ENCODE results near the gene GLDC.

The GLDC gene

GRCh38 chr9:6525326-6526045 is 120.0 kb downstream of the GLDC start:
- no peak for FAIRE-seq
- DNase-seq (ENCODE audit: insufficient read length, low spot score): no peak

GRCh38 chr9:6522263-6522662 is 123.3 kb downstream of the GLDC start:
- FAIRE-seq: no peak
- DNase-seq (ENCODE audit: insufficient read length, low spot score): no peak

- FAIRE-seq (no peak), DNase-seq (ENCODE audit: insufficient read length, low spot score) (no peak)
Measured at GRCh38 chr9:6512085-6512657, 133.4 kb downstream of the GLDC start.

GRCh38 chr9:6506571-6506970 is 139.0 kb downstream of the GLDC start:
- no peak for FAIRE-seq
- DNase-seq (ENCODE audit: insufficient read length, low spot score): no peak

- FAIRE-seq (peak; percentile 28), DNase-seq (ENCODE audit: insufficient read length, low spot score) (no peak)
Measured at GRCh38 chr9:6502399-6502798, 143.1 kb downstream of the GLDC start.

GRCh38 chr9:6501526-6502210 is 143.9 kb downstream of the GLDC start:
- DNase-seq (ENCODE audit: insufficient read length, low spot score) (no peak), FAIRE-seq (no peak)

GRCh38 chr9:6498982-6499381 is 146.5 kb downstream of the GLDC start:
- DNase-seq (ENCODE audit: insufficient read length, low spot score) (no peak), FAIRE-seq (no peak)

- FAIRE-seq (peak; percentile 44), DNase-seq (ENCODE audit: insufficient read length, low spot score) (no peak)
Measured at GRCh38 chr9:6495466-6495865, 150.1 kb downstream of the GLDC start.

- FAIRE-seq (no peak), DNase-seq (ENCODE audit: insufficient read length, low spot score) (no peak)
Measured at GRCh38 chr9:6490863-6491262, 154.7 kb downstream of the GLDC start.

- DNase-seq (ENCODE audit: insufficient read length, low spot score) (no peak), FAIRE-seq (no peak)
Measured at GRCh38 chr9:6489099-6489498, 156.4 kb downstream of the GLDC start.

GRCh38 chr9:6488395-6488794 is 157.1 kb downstream of the GLDC start:
- no peak for DNase-seq (ENCODE audit: insufficient read length, low spot score)
- no peak for FAIRE-seq

GRCh38 chr9:6484210-6484609 is 161.3 kb downstream of the GLDC start:
- DNase-seq (ENCODE audit: insufficient read length, low spot score) (no peak), FAIRE-seq (no peak)

Data from GM19239 (cell line).